NCI-H2227 treated with DMSO at 0.1 percent for 48 hours (cell line): Measurements from ENCODE around the gene DNAH3.

Source experiments
- DNase-seq: peaks from one replicate; lab custom pipeline; 2025; lab: John Stamatoyannopoulos, UW

The DNAH3 gene

GRCh38 chr16:20904507-20905081 lies 246.1 kb downstream of the DNAH3 start:
- DNase-seq: no peak

GRCh38 chr16:20903899-20904506 lies 246.6 kb downstream of the DNAH3 start:
- DNase-seq: no peak

GRCh38 chr16:20903116-20903898 lies 247.3 kb downstream of the DNAH3 start:
- DNase-seq: no peak

GRCh38 chr16:20902426-20902825 lies 248.2 kb downstream of the DNAH3 start:
- no peak for DNase-seq

- DNase-seq: peak; percentile 22
Observed at GRCh38 chr16:20901436-20902112, 249.1 kb downstream of the DNAH3 start.

- peak; percentile 27 for DNase-seq
Observed at GRCh38 chr16:20901068-20901435, 249.6 kb downstream of the DNAH3 start.

GRCh38 chr16:20900299-20901067 lies 250.2 kb downstream of the DNAH3 start, which contains the start of the genes DCUN1D3 and LYRM1:
TSS of gene DCUN1D3 (minus strand) at chr16:20900358. CDS start at chr16:20862538, 37,820 bp downstream.
TSS of gene LYRM1 (plus strand) at chr16:20900771. CDS start at chr16:20915556, 14,785 bp downstream.
- DNase-seq: peak; percentile 97

GRCh38 chr16:20899477-20900298 lies 251.0 kb downstream of the DNAH3 start:
- DNase-seq: no peak

GRCh38 chr16:20899071-20899470 lies 251.6 kb downstream of the DNAH3 start:
- no peak for DNase-seq

- DNase-seq: no peak
Observed at GRCh38 chr16:20897922-20898321, 252.7 kb downstream of the DNAH3 start.

GRCh38 chr16:20897253-20897897 lies 253.3 kb downstream of the DNAH3 start:
- no peak for DNase-seq

- DNase-seq: no peak
Observed at GRCh38 chr16:20894388-20894787, 256.3 kb downstream of the DNAH3 start.

- no peak for DNase-seq
Observed at GRCh38 chr16:20889625-20890275, 260.9 kb downstream of the DNAH3 start.

- DNase-seq: no peak
Observed at GRCh38 chr16:20887207-20887606, 263.4 kb downstream of the DNAH3 start.

GRCh38 chr16:20886320-20886719 lies 264.3 kb downstream of the DNAH3 start:
- DNase-seq: no peak

- no peak for DNase-seq
Observed at GRCh38 chr16:20884240-20884556, 266.4 kb downstream of the DNAH3 start.

- DNase-seq: no peak
Observed at GRCh38 chr16:20883554-20884239, 266.9 kb downstream of the DNAH3 start.
